K562 (cell line): ENCODE data around the gene CSF1. TPM values are rescaled to one million over a fixed set of nuclear protein-coding genes. Genes with fewer than 3 reads are reported as not detected.

Experiments
- DDX20 ChIP-seq: fragments of 450-650 bp; IDR thresholded peaks from 2 replicates; pipeline ENCODE4 v1.6.1; 2016; ENCODE audit warnings: missing genetic modification characterization, low read depth, mild to moderate bottlenecking, missing compliant biosample characterization, moderate library complexity
- GABPA ChIP-seq: fragments of 200-800 bp; sonication (Bioruptor generic); conservative IDR thresholded peaks from 2 replicates; pipeline ENCODE4 v1.6.1; 2016; ENCODE audit warnings: low read depth, missing genetic modification characterization, missing compliant biosample characterization
- KHSRP ChIP-seq: fragments of 450-650 bp; IDR thresholded peaks from 2 replicates; pipeline ENCODE4 v1.6.1; 2017
- L3MBTL2 ChIP-seq: fragments of 450-650 bp; IDR thresholded peaks from 2 replicates; pipeline ENCODE4 v1.6.1; 2016; ENCODE audit warnings: mild to moderate bottlenecking, moderate library complexity
- PHF8 ChIP-seq: fragments of 200-600 bp; sonication (generic); IDR thresholded peaks from 2 replicates; pipeline ENCODE4 v1.6.1; 2012; ENCODE audit warnings: mixed run types, mild to moderate bottlenecking, inconsistent platforms, low read length, moderate library complexity, borderline replicate concordance
- RAD21 ChIP-seq, 2 experiments: fragments of 250-450 bp in 1 of 2; fragments of 450-650 bp in 1 of 2; sonication (Bioruptor Pico) in 1 of 2; formaldehyde crosslinking in 1 of 2; IDR thresholded peaks in 1 of 2; conservative IDR thresholded peaks in 1 of 2; 2 replicates each; pipeline versions ENCODE4 v1.4.0 to v1.8.0; 2020 to 2022; ENCODE audit warnings: mild to moderate bottlenecking in 2 of 2, moderate library complexity in 1 of 2
- SP1 ChIP-seq: sonication (generic); formaldehyde crosslinking; IDR thresholded peaks from 2 replicates; pipeline ENCODE4 v1.8.1; 2022; ENCODE audit warnings: mild to moderate bottlenecking, missing genetic modification reagents
- STAT5B ChIP-seq: fragments of 250-450 bp; sonication (Bioruptor Pico); IDR thresholded peaks from 2 replicates; pipeline ENCODE4 v1.8.0; 2021; ENCODE audit warnings: mild to moderate bottlenecking, inconsistent platforms
- TEAD1 ChIP-seq, 2 experiments: fragments of 450-650 bp in 1 of 2; sonication (generic) in 1 of 2; formaldehyde crosslinking; IDR thresholded peaks; 2 replicates each; pipeline versions ENCODE4 v1.4.0 to v1.8.0; 2020 to 2022; ENCODE audit warnings: mild to moderate bottlenecking in 2 of 2, missing genetic modification reagents in 1 of 2
- ZNF384 ChIP-seq: IDR thresholded peaks from 2 replicates; pipeline ENCODE4 v1.6.1; 2012; ENCODE audit warnings: low read depth, low read length, improper control_type of control experiment
- ZNF644 ChIP-seq: fragments of 200-800 bp; sonication (Bioruptor generic); IDR thresholded peaks from 2 replicates; pipeline ENCODE4 v1.6.1; 2016; ENCODE audit warnings: low read depth, missing genetic modification characterization, missing compliant biosample characterization
- polyA plus RNA-seq, 8 experiments: library from polyadenylated mRNA; depleted of rRNA in 4 of 8; stranded (reverse) in 5 of 8; unstranded in 3 of 8; fragments of >200 nt; fragmentation: Nextera tagmentation in 2 of 8; fragmentation: Illumina TruSeq in 1 of 8; extraction: Ambion mirVana in 2 of 8; extraction: Trizol in 1 of 8; gene quantifications; 2 replicates each; pipeline versions ENCODE4 v1.2.1 to v1.2.3, GENCODE V29; 2011 to 2014; ENCODE audit warnings: inconsistent platforms in 1 of 8, missing spikeins in 1 of 8
- total RNA-seq, 7 experiments: library from RNA; depleted of rRNA in 6 of 7; stranded (reverse); fragments of >200 nt in 6 of 7; fragmentation: Illumina TruSeq in 2 of 7; extraction: Trizol in 2 of 7; gene quantifications; 2 replicates each; pipeline versions ENCODE4 v1.2.1 to v1.2.3, GENCODE V29; 2011 to 2021; ENCODE audit warnings: low replicate concordance in 1 of 7
- TF ChIP-seq, protein P1 (sequence below): fragments of 450-650 bp; IDR thresholded peaks from 2 replicates; pipeline ENCODE4 v1.6.1; 2016; ENCODE audit warnings: antibody characterized with exemption
- TF ChIP-seq, protein P2 (sequence below): fragments of 200-800 bp; sonication (Bioruptor generic); IDR thresholded peaks from 2 replicates; pipeline ENCODE4 v1.6.1; 2017; ENCODE audit warnings: missing genetic modification characterization, missing compliant biosample characterization
- TF ChIP-seq, protein P3 (sequence below): sonication (generic); IDR thresholded peaks from 2 replicates; pipeline ENCODE4 v1.6.1; 2016
- TF ChIP-seq, protein P4 (sequence below): fragments of 450-650 bp; IDR thresholded peaks from 2 replicates; pipeline ENCODE4 v1.6.1; 2016; ENCODE audit warnings: borderline replicate concordance
- TF ChIP-seq, protein P5 (sequence below): sonication (generic); formaldehyde crosslinking; IDR thresholded peaks from 2 replicates; pipeline ENCODE4 v1.8.0; 2022; ENCODE audit warnings: mild to moderate bottlenecking, missing genetic modification reagents, borderline replicate concordance
- TF ChIP-seq, protein P6 (sequence below): sonication (generic); formaldehyde crosslinking; IDR thresholded peaks from 2 replicates; pipeline ENCODE4 v1.8.0; 2022; ENCODE audit warnings: mild to moderate bottlenecking, low read depth, missing genetic modification reagents

CSF1 gene
- total and polyA plus RNA-seq, 9 of the 15 experiments (the other 6 are each of a cell fraction or from before 2014, with no cell fraction given) = 0.18 to 11.8 (median 2.8) TPM

DNA sequence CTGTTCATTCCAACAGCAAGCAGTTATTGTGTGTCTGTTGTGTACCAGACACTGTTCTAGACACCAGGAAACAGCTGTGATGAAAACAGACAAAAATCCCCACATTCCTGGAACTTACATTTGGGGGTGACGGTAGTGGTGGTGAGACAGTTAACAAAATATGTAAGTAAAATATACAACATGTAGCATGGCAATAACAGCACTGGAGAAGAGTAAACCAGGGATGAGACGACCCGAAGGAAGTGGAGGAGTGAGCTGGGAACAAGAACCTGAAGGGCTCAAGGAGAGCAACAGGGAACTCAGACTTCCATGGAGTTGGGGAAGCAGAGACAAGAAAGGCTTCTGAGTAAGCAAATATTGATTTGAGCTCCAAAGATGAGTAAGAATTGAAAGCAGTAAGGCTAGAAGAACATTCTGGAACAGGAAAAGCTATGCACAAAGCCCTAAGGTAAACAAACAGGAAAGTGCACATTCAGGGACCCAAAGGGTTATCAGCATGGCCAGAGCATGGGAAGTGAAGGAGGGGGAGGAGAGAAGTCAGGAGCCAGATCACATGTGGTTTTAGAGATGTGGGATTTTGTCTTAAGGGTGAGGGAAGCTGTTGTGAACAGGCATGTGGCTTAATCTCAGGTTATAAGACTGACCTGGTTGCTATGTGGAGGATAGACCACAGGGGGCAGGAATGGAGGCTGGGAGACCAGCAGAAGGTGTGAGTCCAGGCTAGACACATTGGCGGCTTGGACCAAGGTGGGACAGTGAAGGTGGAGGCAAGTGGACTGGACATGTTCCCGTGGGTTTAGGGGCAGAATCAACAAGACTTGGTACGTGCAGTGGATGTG lies 7.3 kb downstream of the CSF1 start (continued):
- TF ChIP-seq, protein P1, sequence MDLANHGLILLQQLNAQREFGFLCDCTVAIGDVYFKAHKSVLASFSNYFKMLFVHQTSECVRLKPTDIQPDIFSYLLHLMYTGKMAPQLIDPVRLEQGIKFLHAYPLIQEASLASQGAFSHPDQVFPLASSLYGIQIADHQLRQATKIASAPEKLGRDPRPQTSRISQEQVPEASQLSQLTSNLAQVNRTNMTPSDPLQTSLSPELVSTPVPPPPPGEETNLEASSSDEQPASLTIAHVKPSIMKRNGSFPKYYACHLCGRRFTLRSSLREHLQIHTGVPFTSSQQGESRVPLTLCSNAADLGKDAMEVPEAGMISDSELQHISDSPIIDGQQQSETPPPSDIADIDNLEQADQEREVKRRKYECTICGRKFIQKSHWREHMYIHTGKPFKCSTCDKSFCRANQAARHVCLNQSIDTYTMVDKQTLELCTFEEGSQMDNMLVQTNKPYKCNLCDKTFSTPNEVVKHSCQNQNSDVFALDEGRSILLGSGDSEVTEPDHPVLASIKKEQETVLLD = peak; percentile 91
- TF ChIP-seq DDX20 (tag) (no peak), GABPA (peak; percentile 30; the same call in 1 of the 2 replicates), STAT5B (CRISPR knock-in tag) (no peak), L3MBTL2 (peak; percentile 93), PHF8 (no peak), ZNF644 (tag) (no peak), RAD21 (CRISPR knock-in tag; conservative IDR thresholded peaks at IDR 0.05 in 1 of 2, IDR thresholded peaks at IDR 0.05 in 1 of 2) (peak; percentile 42 to 70; a peak in 3 of 4 replicates), ZNF384 (peak; percentile 35; the same call in 1 of the 2 replicates), TEAD1 (CRISPR knock-in tag; IDR thresholded peaks at IDR 0.05) (peak; percentile 46 to 85; a peak in 2 of 4 replicates), KHSRP (peak; percentile 79), SP1 (CRISPR knock-in tag) (peak; percentile 44; the same call in 1 of the 2 replicates)
- TF ChIP-seq, protein P2, sequence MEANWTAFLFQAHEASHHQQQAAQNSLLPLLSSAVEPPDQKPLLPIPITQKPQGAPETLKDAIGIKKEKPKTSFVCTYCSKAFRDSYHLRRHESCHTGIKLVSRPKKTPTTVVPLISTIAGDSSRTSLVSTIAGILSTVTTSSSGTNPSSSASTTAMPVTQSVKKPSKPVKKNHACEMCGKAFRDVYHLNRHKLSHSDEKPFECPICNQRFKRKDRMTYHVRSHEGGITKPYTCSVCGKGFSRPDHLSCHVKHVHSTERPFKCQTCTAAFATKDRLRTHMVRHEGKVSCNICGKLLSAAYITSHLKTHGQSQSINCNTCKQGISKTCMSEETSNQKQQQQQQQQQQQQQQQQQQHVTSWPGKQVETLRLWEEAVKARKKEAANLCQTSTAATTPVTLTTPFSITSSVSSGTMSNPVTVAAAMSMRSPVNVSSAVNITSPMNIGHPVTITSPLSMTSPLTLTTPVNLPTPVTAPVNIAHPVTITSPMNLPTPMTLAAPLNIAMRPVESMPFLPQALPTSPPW (CRISPR knock-in tag) = peak; percentile 84
- TF ChIP-seq, protein P3, sequence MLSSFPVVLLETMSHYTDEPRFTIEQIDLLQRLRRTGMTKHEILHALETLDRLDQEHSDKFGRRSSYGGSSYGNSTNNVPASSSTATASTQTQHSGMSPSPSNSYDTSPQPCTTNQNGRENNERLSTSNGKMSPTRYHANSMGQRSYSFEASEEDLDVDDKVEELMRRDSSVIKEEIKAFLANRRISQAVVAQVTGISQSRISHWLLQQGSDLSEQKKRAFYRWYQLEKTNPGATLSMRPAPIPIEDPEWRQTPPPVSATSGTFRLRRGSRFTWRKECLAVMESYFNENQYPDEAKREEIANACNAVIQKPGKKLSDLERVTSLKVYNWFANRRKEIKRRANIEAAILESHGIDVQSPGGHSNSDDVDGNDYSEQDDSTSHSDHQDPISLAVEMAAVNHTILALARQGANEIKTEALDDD = peak; percentile 86
- TF ChIP-seq, protein P4, sequence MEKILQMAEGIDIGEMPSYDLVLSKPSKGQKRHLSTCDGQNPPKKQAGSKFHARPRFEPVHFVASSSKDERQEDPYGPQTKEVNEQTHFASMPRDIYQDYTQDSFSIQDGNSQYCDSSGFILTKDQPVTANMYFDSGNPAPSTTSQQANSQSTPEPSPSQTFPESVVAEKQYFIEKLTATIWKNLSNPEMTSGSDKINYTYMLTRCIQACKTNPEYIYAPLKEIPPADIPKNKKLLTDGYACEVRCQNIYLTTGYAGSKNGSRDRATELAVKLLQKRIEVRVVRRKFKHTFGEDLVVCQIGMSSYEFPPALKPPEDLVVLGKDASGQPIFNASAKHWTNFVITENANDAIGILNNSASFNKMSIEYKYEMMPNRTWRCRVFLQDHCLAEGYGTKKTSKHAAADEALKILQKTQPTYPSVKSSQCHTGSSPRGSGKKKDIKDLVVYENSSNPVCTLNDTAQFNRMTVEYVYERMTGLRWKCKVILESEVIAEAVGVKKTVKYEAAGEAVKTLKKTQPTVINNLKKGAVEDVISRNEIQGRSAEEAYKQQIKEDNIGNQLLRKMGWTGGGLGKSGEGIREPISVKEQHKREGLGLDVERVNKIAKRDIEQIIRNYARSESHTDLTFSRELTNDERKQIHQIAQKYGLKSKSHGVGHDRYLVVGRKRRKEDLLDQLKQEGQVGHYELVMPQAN = peak; percentile 59; the same call in 1 of the 2 replicates
- TF ChIP-seq, protein P5, sequence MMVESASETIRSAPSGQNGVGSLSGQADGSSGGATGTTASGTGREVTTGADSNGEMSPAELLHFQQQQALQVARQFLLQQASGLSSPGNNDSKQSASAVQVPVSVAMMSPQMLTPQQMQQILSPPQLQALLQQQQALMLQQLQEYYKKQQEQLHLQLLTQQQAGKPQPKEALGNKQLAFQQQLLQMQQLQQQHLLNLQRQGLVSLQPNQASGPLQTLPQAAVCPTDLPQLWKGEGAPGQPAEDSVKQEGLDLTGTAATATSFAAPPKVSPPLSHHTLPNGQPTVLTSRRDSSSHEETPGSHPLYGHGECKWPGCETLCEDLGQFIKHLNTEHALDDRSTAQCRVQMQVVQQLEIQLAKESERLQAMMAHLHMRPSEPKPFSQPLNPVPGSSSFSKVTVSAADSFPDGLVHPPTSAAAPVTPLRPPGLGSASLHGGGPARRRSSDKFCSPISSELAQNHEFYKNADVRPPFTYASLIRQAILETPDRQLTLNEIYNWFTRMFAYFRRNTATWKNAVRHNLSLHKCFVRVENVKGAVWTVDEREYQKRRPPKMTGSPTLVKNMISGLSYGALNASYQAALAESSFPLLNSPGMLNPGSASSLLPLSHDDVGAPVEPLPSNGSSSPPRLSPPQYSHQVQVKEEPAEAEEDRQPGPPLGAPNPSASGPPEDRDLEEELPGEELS (CRISPR knock-in tag) = no peak
- TF ChIP-seq, protein P6, sequence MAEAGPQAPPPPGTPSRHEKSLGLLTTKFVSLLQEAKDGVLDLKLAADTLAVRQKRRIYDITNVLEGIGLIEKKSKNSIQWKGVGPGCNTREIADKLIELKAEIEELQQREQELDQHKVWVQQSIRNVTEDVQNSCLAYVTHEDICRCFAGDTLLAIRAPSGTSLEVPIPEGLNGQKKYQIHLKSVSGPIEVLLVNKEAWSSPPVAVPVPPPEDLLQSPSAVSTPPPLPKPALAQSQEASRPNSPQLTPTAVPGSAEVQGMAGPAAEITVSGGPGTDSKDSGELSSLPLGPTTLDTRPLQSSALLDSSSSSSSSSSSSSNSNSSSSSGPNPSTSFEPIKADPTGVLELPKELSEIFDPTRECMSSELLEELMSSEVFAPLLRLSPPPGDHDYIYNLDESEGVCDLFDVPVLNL (CRISPR knock-in tag) = no peak
